ENCODE data around the gene DRAP1. TPM values are rescaled to one million over a fixed set of nuclear protein-coding genes. Genes with fewer than 3 reads are reported as not detected.

DRAP1 gene
- total RNA-seq, 1 experiment from 2014 or later = 581 TPM

DNA sequence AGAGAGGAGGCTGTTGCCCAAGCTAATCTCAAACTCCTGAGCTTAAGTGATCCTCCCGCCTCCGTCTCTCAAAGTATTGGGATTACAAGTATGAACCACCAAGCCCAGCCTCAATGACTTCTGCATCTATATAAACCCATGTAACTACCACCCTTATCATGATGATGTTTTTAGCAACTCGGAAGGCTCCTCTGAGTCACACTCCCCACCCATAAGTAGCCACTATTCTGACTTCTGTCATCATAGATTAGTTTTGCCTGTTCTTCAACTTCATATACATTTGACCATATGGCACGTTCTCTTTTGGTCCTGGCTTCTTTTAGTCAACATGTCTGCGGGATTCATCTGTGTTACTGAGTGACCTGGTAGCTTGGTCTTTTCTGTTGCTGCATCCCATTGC is 12.6 kb upstream of the DRAP1 start:
- DNase-seq (ENCODE audit: low read depth, low spot score) (no peak), ATAC-seq (no peak)
- H3K4me1 ChIP-seq (ENCODE audit: control insufficient read depth, insufficient read depth, low read length) = peaks cover 80% of the 10 kb centered on the region
- in situ Hi-C loops (cut with HindIII; ENCODE audit: low pct_unique_long_range_greater_than_20kb, low sequenced_read_pairs) (no loop called here), intact Hi-C loops (cut with micrococcal nuclease; ENCODE audit: unreplicated experiment) (no loop called here)
- no peaks in the 10 kb centered on the region for H3K9me3 ChIP-seq (ENCODE audit: control insufficient read depth, insufficient read depth, low read depth, low read length)
- no peak overlapping the region for H3K4me3 ChIP-seq (ENCODE audit: low read depth in 2 of 2, low read length in 2 of 2)
- no peak for TF ChIP-seq CTCF (IDR thresholded peaks at IDR 0.05)
- no peak for TF ChIP-seq SIN3A (IDR thresholded peaks at IDR 0.05; ENCODE audit: borderline replicate concordance, insufficient read depth, low read depth, low read length)
- no peak for TF ChIP-seq TCF7L2 (IDR thresholded peaks at IDR 0.05; ENCODE audit: low read depth, low read length)
- TF ChIP-seq REST (IDR thresholded peaks at IDR 0.05; ENCODE audit: insufficient read depth in 1 of 2, low read depth in 2 of 2, low read length in 1 of 2) = no peak
- TF ChIP-seq POLR2AphosphoS5 (IDR thresholded peaks at IDR 0.05; ENCODE audit: low read depth, low read length) = no peak
- no peaks in the 10 kb centered on the region for H3K36me3 ChIP-seq (ENCODE audit: control insufficient read depth, insufficient read depth, low read length)
- H3K27me3 ChIP-seq (ENCODE audit: control insufficient read depth, insufficient read depth, low read length) = no peaks in the 10 kb centered on the region
- peak overlapping the region; percentile 99 for H3K27ac ChIP-seq (ENCODE audit: low read length)
- CTCF ChIA-PET = no interaction called here
- POLR2A ChIA-PET = interaction anchor here (0.9 to 1.9 kb wide), 3 partner anchors 9 to 15 kb away, joined by 3 to 13 read pairs (median 4); no protein-coding TSS in a partner anchor
- BruUV-seq (replicated peaks) = no TSS peak

GRCh38 chr11:65907878-65908277 is 11.3 kb upstream of the DRAP1 start:
- ChIA-PET CTCF (no interaction called here), POLR2A (interaction anchor here (0.6 kb wide), 1 partner anchor 56 kb away, joined by 5 read pairs; no protein-coding TSS in a partner anchor)
- no peaks in the 10 kb centered on the region for H3K36me3 ChIP-seq (ENCODE audit: control insufficient read depth, insufficient read depth, low read length)
- BruUV-seq (replicated peaks) = no TSS peak
- DNase-seq (ENCODE audit: low read depth, low spot score) = no peak
- no peak for ATAC-seq
- in situ Hi-C loops (cut with HindIII; ENCODE audit: low pct_unique_long_range_greater_than_20kb, low sequenced_read_pairs) = no loop called here
- H3K27ac ChIP-seq (ENCODE audit: low read length) = peak overlapping the region; percentile 99
- H3K9me3 ChIP-seq (ENCODE audit: control insufficient read depth, insufficient read depth, low read depth, low read length) = no peaks in the 10 kb centered on the region
- peaks cover 80% of the 10 kb centered on the region for H3K4me1 ChIP-seq (ENCODE audit: control insufficient read depth, insufficient read depth, low read length)
- intact Hi-C loops (cut with micrococcal nuclease; ENCODE audit: unreplicated experiment) = no loop called here
- TF ChIP-seq TCF7L2 (IDR thresholded peaks at IDR 0.05; ENCODE audit: low read depth, low read length) (no peak), SIN3A (IDR thresholded peaks at IDR 0.05; ENCODE audit: borderline replicate concordance, insufficient read depth, low read depth, low read length) (no peak), POLR2AphosphoS5 (IDR thresholded peaks at IDR 0.05; ENCODE audit: low read depth, low read length) (no peak), REST (IDR thresholded peaks at IDR 0.05; ENCODE audit: insufficient read depth in 1 of 2, low read depth in 2 of 2, low read length in 1 of 2) (no peak), CTCF (IDR thresholded peaks at IDR 0.05) (no peak)
- H3K4me3 ChIP-seq (ENCODE audit: low read depth in 2 of 2, low read length in 2 of 2) = no peak overlapping the region
- H3K27me3 ChIP-seq (ENCODE audit: control insufficient read depth, insufficient read depth, low read length) = no peaks in the 10 kb centered on the region

Data from Panc1 (cell line).